Activated T-cell treated with anti-CD3 and anti-CD28 coated beads for 1 hour (primary cell): ENCODE measurements around the gene CEACAM18.

Experiments used
- DNase-seq: peaks from one replicate; pipeline ENCODE4 v3.0.0-alpha.2; 2020; ENCODE audit warnings: low read depth

The CEACAM18 gene

GRCh38 chr19:51531349-51532315 is 53.3 kb downstream of the CEACAM18 start, which contains the start of gene SIGLEC6:
Gene SIGLEC6, minus strand, starts transcription at chr19:51531670. Its CDS starts 22 bp downstream, at chr19:51531648.
- no peak for DNase-seq

GRCh38 chr19:51535535-51535934 is 57.2 kb downstream of the CEACAM18 start:
- DNase-seq, result no peak

DNA sequence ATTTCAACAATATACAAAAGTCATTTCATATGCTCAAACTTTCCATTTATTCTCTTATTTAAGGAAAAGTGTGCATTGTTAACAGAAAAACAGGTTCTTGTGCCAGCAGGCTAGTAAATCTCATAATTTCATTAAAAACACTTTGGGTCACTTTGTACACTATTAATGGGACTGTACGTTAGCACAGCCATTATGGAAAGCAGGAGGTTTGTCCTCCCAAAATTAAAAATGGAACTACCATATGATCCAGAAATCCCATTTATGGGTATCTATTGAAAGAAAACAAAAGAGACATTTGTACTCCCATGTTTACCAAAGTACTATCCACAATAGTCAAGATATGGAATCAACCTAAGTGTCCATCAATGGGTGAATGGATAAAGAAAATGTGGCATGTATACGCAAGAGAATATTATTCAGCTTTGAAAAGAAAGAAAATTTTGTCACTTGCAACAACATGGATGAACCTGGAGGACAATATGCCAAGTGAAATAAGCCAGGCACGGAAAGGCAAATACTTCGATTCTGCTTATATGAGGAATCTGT is 61.6 kb downstream of the CEACAM18 start:
- no peak for DNase-seq
